ENCODE data around the gene EBI3.
"Not testable (repeated sequence)": the region's sequence is repeated elsewhere in the genome, so short reads cannot be mapped to it uniquely, and the experiment has no call there.

DNA sequence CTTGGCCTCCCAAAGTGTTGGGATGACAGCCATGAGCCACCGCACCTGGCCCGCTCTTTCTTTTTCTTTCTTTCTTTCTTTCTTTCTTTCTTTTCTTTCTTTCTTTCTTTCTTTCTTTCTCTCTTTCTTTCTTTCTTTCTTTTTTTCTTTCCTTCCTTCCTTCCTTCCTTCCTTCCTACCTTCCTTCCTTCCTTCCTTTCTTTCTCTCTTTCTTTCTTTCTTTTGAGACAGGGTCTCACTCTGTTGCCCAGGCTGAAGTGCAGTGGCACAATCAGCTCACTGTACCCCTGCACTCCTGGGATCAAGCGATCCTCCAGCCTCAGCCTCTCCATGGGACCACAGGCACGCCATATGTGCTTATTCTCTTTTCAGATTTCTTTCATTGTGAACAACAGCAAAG is 56.8 kb downstream of the EBI3 start:
- TF ChIP-seq POLR2A (IDR thresholded peaks at IDR 0.05); POLR2AphosphoS5 (IDR thresholded peaks at IDR 0.05; ENCODE audit: insufficient read depth in 1 of 2, low read depth in 1 of 2): not testable (repeated sequence)
- TF ChIP-seq, protein P1, sequence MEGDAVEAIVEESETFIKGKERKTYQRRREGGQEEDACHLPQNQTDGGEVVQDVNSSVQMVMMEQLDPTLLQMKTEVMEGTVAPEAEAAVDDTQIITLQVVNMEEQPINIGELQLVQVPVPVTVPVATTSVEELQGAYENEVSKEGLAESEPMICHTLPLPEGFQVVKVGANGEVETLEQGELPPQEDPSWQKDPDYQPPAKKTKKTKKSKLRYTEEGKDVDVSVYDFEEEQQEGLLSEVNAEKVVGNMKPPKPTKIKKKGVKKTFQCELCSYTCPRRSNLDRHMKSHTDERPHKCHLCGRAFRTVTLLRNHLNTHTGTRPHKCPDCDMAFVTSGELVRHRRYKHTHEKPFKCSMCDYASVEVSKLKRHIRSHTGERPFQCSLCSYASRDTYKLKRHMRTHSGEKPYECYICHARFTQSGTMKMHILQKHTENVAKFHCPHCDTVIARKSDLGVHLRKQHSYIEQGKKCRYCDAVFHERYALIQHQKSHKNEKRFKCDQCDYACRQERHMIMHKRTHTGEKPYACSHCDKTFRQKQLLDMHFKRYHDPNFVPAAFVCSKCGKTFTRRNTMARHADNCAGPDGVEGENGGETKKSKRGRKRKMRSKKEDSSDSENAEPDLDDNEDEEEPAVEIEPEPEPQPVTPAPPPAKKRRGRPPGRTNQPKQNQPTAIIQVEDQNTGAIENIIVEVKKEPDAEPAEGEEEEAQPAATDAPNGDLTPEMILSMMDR (IDR thresholded peaks at IDR 0.05), result not testable (repeated sequence)

All from vagina (tissue), 2 donors.